Central memory CD4-positive, alpha-beta T cell (primary cell): ENCODE data around the gene ARHGAP29.
"Not testable (repeated sequence)": the region's sequence is repeated elsewhere in the genome, so short reads cannot be mapped to it uniquely, and the experiment has no call there.

ENCODE experiments used
- DNase-seq: peaks from one replicate; pipeline ENCODE4 v3.0.0; 2022

Gene ARHGAP29

DNA sequence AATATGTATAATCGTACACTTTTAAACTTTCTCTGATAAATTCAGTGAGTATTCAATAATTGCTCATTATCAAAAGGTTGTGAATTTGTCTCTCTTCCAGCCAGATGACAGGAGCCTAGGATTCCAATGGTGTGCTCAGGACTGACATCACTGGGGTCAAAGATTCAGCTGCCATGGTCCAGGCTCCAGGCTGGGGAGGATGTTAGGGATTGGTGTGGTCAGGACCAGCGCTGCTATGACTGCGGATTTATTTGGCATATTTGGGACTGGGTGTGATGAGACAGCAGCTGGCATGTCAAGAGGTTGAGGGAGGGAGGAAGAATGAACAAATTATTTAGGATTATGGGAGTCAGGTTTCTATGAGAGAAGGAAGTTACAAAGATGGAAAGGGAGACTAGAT, 68.3 kb downstream of the ARHGAP29 start:
- DNase-seq, result no peak

DNA sequence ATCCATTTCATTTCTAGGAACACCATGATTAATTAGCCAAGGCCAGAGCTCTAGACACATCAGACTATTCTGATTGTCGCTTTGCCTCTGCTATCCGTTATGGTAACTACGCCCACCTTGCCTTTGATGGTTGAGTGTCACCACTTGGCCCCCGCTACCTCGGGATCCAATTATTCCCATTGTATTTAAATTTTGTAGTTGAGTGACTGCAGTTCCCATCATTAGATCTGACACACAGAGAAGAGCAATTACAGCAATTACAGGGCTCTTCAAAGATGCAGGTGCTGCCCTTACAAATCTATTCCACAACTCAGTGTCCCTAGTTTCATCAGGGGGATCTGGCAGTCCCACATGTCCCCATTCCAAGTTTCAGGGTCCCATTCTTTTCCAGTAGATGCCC, 71.5 kb downstream of the ARHGAP29 start:
- no peak for DNase-seq

DNA sequence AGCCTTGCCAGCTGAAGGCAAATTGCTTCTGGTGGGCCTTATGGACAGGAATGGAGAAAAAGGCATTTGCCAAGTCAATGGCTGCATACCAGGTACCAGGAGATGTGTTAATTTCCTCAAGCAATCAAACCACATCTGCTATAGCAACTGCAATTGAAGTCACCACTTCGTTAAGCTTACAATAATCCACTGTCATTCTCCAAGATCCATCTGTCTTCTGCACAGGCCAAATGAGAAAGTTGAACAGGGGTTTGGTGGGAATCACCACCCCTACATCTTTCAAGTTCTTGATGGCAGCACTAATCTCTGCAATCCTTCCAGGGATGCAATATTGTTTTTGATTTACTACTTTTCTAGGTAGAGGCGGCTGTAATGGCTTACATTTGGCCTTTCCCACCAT, 72.5 kb downstream of the ARHGAP29 start:
- not testable (repeated sequence) for DNase-seq

DNA sequence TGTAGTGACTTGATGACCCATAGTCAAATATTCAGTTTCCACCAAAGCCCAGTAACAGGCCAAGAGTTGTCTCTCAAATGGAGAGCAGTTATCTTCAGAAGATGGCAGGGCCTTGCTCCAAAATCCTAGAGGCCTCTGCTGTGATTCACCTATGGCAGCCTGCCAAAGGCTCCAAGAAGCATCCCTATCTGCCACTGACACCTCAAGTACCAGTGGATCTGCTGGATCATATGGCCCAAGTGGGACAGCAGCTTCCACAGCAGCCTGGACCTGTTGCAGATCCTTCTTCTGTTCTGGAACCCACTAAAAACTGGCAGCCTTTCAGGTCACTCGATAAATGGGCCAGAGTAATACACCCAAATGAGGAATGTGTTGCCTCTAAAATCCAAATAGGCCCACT, 73.3 kb downstream of the ARHGAP29 start:
- DNase-seq, result not testable (repeated sequence)

DNA sequence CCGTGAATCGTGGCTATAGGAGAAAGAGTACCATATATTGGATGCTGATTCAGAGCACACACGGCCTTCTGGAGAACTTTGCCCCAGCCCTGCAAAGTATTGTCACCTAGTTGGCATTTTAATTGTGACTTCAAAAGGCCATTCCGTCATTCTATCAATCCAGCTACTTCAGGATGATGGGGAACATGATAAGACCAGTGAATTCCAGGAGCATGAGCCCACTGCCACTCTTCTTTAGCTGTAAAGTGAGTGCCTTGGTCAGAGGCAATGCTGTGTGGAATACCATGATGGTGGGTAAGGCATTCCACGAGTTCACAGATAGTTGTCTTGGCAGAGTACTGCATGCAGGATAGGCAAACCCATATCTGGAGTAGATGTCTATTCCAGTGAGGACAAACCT, 74.1 kb downstream of the ARHGAP29 start:
- DNase-seq, result not testable (repeated sequence)

DNA sequence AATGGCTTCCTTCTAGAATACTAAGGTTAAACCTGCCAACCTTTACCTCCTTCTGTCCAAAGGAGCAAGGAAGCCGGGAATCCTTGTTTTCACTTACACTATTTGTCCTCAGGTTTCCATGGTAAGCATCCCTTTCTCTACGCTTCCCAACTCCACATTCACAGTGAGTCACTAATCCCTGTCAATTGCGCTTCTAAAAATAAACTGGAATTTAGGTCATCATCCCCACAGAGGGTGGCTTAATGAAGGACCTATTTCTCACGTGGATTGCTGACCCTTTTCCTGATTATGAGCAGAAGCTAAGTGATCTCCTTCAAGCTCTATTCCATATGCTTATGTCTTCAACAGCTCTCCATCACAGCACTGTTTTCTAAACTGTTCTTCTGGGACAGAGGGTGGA, 76.6 kb downstream of the ARHGAP29 start:
- no peak for DNase-seq

DNA sequence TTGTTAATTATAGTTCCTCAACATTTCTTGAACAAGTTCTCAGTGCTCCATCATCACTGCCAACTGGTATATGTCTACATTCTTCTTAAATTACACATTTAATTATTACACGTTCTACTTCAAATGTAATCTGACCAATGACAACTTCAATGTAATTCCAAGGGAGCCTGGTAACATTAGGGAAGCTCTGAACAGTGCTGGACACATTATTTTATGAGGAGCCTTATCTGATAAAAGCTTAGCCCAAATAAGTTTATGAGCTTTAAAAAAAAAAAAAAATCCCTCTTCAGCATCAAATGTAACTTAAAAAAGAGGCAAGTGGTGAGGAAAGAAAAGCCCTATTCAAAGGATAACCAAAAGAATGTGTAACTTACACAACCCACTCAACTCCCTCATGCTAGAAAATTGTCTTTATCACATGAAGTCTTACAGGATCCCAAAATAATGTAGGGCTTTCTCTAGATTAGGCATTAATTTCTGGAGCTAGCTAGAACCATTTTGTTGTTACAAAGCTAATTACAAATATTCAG, 81.2 kb downstream of the ARHGAP29 start:
- DNase-seq, result no peak

DNA sequence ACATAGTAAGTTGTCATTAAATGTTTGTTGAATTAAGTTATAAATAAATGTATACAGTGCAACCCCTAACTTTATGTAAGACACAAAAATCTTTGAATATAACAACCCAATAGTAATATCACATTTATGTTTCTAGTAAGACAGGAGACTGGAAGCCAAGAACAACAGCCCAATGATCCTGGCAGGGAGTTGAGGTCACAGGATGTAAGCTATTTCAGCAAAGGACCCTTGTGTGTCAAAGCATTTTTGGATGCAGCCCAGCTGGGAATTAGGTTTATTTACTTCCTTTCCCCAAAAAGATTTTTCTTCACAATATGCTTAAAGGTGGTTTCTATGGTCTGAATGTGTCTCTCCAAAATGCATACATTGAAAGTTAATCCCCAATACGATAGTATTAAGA, 82.4 kb downstream of the ARHGAP29 start:
- no peak for DNase-seq

DNA sequence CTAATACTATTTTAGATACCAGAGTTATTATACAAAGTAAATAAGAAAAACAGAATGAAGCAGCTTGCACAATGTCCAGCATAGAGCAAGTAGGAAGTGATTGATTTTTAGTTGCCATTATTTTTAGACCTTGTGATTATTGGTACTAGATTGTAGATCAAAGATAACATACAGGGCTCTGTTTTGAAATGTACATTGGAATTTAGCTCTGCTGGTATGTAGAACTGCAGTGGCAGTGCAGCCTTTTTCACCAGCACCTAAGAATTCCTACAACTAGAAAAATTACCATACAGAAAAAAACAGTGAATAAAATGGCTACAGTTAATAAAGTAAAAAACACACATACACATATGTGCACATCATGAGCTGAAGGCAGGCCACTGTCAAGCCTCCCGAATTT, 84.3 kb downstream of the ARHGAP29 start:
- no peak for DNase-seq

DNA sequence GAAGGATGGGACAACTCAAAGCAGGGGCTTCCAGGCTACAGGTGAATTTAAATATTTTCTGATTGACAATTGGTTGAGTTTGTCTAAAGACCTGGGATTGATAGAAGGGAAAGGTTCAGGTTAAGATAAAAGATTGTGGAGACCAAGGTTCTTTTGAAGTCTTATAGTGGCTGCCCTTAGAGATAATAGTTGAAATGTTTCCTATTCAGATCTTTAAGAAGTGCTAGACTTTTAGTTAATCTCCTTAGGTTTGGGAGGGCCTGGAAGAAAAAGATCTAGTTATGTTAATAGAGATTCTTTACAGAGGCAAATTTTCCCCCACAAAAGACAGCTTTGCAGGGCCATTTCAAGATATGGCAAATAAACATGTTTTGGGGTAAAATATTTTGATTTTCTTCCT, 88.2 kb downstream of the ARHGAP29 start:
- not testable (repeated sequence) for DNase-seq

DNA sequence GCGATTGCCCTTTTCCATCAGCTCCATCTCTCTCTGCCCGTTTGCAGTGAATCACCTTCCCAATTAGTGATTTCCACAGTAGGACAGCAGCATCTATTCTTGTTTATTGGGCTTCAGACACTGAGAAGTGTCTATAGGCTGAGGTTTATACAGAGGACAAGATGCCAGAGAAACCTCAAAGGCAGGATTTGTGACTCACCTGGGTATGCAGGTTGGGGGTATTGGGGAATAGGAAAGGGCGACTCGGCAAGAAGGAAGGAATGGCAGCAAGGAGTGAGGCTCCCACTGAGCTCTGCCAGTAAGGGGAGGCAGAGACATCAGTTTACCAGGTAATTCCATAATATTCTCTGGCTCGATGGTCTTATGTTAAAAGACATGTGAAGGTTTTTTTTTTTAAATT, 91.1 kb downstream of the ARHGAP29 start:
- DNase-seq, result no peak

DNA sequence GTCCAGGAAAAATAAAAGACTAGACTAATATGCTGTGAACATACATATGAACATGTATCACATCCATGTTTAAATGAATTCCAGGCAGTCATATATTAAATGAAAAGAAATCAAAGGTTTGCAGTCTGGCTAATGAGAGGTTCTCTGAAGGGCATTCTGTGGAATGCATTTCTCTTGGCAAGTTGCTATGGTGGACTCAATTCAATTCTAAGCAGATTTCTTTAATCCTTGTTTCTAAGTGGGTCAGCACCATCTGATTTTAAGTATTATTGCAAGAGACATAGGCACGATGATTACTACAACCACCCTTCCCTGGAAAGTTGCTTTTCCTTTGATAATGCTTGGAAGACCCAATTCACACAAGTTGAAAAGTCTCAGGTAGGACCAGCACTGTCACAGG, 92.5 kb downstream of the ARHGAP29 start:
- DNase-seq, result no peak

DNA sequence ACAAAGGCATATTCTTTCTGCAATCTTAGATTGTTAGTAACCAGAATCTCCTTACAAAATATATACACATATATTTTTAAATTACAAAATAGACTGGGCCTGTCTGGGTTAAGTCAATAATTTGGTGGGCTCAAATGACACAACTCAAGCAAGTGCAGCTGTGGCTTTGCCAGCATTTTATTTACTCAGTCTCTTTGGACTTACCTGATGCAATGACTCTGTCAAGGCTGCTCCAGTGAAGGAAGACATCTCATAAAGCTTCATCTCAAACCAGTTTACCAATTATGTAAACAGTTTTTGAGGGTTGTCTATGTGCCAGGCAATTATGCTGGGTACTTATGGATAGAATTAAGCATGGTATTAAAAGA, 93.6 kb downstream of the ARHGAP29 start:
- no peak for DNase-seq

DNA sequence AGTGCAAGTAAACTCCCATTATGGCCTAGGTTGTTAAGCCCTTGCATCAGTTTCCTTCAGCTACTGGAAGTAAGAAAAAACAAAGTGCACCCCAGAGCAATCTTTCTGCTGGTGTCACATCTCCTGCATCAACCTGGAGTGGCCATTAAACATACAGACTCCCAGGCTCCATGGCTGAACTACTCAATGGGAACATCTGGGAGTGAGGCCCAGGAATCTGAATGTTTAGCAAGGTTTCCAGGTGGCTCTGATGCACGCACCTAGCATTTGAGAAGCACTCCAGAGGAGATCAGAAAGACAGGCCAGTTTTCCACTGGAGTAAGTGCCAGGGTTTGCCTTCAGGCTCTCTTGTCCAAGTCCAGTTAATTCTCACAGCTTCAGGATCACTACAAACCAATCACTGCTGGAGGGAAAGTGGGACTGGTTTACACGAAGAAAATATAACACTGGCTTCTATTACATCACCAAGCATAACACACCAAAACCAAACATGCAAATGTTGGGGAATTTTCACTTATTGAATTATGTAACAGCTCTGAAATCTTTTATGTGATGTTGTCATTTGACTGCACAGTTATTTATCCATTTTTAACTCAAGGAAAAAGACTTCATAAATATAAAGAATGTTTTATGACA, 94.1 kb downstream of the ARHGAP29 start:
- no peak for DNase-seq

DNA sequence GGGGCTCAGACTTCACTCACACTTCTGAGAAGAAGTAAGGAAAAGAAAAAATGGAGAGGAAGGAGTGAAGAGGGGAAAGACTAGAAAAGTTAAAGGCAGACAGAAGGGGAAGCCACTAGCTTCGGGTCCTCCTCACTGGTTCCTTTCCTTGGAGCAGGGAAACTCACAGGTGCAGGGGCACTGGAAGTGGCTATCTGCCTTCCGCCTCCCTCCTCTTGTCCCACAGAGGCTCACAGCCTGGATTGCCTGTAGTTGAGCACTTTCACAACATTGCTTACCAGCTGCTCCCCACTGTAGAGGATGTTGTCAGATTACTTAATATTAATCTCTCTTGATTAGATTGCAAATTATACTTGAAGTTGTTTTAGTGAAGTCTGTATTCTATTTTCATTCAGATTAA, 94.8 kb downstream of the ARHGAP29 start:
- DNase-seq, result no peak

DNA sequence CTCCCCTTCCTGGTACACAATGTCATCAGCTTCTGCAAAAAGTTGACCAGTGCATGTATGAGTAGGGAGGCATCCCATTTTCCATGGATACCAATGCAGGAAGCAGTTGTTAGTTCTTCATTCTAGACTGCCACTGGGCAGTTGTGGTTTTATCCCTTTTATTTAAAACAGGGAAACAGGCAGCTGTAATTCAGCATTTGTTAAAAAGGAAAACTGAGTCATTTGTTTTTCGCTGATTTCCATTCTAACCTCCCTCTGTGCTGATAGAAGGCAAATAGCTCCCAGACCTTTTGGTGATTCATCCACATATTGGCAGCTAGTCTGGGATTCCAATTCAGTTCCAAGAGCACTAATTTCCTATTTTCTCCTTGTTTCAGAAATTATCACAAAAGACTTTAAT, 95.4 kb downstream of the ARHGAP29 start:
- DNase-seq, result no peak

DNA sequence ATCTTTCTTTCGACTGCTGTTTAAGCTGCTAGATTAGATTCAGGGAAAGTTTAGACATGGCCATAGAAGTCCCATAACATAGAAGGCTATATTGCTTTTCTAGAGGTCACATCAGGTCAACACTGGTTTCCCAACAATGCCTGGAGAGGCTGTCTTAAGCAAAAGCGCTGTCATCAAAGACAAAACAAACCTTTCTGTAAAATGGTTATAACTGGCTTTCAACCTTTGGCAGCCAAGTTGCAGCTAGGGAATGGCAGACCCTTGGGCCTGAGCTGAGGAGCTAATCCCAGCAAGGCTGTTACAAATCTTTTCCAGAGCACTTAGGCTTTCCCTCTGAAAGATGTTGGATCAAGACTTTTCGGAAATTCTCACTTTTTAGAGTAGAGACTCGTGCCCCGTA, 105.3 kb downstream of the ARHGAP29 start:
- no peak for DNase-seq

DNA sequence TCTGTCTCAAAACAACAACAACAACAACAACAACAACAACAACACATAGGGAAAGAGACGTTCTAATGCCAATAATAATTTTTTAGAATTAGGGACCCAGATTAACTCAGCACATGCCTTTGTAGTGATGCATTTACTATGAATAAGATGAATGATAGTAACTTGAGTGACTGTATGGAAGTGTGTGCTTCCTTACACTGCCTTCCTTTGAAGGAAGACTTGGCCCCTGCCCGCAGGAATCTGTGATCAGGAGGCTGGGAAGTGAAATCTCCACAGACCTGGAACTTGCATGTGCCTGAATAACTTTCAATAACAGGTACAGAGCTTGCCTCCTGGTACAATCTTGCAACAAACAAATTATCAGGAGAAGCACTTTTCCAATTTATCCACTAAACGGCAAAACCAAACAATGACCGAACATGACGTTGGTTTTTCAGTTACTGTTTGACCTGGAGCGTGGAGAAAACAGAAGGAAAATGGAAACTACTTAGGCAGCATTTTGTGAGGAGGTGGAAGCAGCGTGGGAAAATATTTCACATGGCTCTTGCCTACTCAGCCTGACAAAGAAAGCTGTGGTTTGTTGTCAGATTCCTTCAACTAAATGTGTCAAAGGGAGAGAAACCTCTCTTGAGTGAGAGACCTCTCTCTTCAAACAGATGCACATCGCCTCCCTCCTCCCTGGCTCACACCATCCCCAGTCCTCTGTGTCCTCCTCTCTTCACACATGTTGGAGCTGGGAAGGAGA, 106.4 kb downstream of the ARHGAP29 start:
- no peak for DNase-seq

DNA sequence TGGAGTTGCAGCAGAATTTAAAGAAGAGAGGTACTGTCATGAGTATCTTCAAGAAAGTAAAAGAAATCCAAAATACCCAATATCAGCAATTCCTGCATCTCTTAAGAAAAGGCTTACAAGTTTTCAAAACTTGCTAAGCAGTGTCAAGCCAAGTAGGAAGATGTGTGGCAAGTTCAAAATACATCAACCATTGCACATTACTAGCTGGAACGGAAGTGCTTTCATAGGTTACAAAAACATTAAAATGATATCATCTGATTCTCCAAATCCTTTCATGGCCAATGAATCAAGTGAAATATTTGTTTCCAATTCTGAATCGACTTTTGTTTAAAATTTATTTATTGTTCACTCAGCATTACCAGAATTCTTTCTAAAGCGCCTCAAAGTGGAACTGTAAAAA, 110.7 kb downstream of the ARHGAP29 start:
- DNase-seq, result no peak

DNA sequence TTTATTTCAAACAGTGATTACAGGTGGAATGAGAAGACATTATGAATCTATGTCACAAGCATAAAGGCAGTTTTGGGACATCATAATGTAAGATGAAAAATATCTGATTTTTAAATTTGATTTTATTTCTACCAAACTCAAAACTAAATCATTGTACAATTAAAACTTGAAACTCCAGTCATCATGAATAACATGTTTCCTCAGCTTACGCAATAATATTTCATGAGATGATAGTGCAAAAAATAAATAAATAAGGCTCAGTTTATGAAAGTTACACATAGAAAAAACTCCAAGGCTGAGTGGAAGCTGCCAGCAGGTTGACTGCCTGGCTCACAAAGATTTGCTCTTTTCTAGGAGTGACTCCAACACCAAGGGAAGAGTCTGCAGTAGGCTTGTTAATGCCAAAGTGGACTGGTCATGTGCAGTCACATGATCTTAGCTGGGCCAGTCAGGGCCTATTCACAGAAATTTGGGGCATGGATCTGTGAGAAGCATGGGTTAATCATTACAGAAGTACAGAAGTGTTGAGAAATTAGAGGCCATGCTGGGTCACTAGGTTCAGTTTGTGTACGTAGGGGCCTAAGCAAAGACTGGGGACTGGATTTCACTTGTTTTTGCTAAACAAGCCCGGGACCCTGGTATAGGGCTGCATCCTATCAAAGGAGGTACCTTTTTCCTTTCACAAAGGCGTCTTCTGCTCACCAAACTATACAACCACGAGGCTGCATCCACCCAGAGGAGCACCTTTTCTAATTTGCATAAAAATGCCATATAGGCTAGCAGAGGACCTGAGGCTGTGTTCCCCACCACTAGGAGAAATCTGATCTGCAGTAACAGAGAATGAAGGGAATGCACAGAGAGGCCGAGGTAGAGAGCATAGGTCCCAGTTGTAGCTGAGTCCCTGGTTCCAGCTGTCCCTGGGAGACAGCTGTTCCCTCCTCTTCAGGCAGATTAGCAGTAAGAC, 111.6 kb downstream of the ARHGAP29 start:
- DNase-seq, result no peak

DNA sequence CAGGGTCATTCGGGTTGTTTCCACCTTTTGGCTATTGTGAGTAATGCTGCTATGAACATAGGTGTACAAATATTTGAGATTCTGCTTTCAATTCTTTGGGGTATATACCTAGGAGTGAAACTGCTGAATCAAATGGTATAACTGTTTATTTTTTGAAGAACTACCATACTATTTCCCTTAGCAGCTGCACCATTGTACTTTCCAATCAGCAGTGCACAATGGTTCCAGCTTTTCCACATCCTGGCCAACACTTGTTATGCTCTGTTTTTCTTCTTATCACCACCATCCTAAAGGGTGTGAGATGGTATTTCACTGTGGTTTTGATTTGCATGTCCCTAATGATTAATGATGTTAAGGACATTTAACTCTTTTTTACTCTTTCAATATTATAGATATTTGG, 112.8 kb downstream of the ARHGAP29 start:
- DNase-seq, result no peak

DNA sequence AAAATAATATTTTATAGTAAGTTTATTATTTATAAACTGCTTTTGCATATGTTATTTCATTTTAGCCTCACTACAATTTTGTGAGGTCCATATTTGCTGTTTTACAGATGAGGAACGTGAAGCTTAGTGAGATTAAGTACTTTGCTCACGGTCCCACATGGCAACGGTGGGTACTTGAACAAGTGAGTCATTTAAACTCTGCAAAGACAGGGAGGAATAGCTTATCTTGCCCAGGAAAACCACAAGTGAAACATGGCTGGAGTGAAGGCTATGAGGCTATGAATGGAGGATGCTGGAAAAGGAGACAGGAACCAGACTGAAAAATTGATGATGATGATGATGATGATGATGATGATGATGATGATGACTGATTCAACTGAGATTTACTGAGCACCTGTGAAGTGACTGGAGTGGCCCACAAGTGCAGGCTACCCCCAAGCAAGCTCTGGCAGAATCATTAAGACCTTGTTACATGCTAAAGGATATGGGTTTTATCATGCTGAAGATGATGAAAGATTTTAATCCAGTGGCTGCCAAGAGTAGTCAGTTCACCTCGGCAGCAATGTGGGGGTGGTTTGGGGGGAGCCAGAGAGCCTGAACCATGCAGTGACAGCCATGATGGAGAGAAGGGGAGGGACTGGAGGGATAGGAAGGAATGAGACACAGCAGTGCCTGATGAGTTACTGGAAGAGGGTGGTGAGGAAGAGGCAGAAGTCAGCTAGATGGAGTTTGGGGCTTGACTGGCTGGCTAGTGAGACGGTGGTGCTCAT, 115.0 kb downstream of the ARHGAP29 start:
- DNase-seq, result no peak
